ENCODE data around the gene MED9.
A peak's percentile ranks its signal among the peaks of the same experiment; 100 is the strongest.

- TF ChIP-seq CTCF (IDR thresholded peaks at IDR 0.05) (peak in 1 of 6 experiments; percentile 13), EP300 (IDR thresholded peaks at IDR 0.05) (peak in 1 of 4 donors; percentile 73), POLR2A (IDR thresholded peaks at IDR 0.05) (no peak), POLR2AphosphoS5 (IDR thresholded peaks at IDR 0.05) (peak; percentile 56 to 62)
These were observed 43.6 kb upstream of the MED9 start for GRCh38 chr17:17433000-17433703.

Measured in upper lobe of left lung (tissue), 4 donors.